ENCODE measurements around the gene ARF1.

Gene ARF1

GRCh38 chr1:228041316-228041715 is 41.2 kb upstream of the ARF1 start:
- Histone ChIP-seq H3K36me3 (ENCODE audit: control insufficient read depth, insufficient read depth, low read length) (no peaks in the 10 kb centered on the region), H3K4me1 (ENCODE audit: control insufficient read depth, insufficient read depth, low read length) (peaks cover 26% of the 10 kb centered on the region), H3K9me3 (ENCODE audit: control insufficient read depth, insufficient read depth, low read depth, low read length) (no peaks in the 10 kb centered on the region), H3K27ac (ENCODE audit: low read depth, low read length) (no peak overlapping the region), H3K9ac (ENCODE audit: low read length) (no peak overlapping the region), H3K4me3 (ENCODE audit: low read depth, low read length) (no peak overlapping the region), H3K27me3 (ENCODE audit: control insufficient read depth, insufficient read depth, low read length) (peaks cover 77% of the 10 kb centered on the region)

- Histone ChIP-seq H3K36me3 (ENCODE audit: control insufficient read depth, insufficient read depth, low read length) (no peaks in the 10 kb centered on the region), H3K9me3 (ENCODE audit: control insufficient read depth, insufficient read depth, low read depth, low read length) (no peaks in the 10 kb centered on the region), H3K4me1 (ENCODE audit: control insufficient read depth, insufficient read depth, low read length) (peaks cover 18% of the 10 kb centered on the region), H3K9ac (ENCODE audit: low read length) (no peak overlapping the region), H3K27ac (ENCODE audit: low read depth, low read length) (no peak overlapping the region), H3K4me3 (ENCODE audit: low read depth, low read length) (no peak overlapping the region), H3K27me3 (ENCODE audit: control insufficient read depth, insufficient read depth, low read length) (peaks cover 65% of the 10 kb centered on the region)
Observed at GRCh38 chr1:228042508-228042907, 40.0 kb upstream of the ARF1 start.

- peaks cover 57% of the 10 kb centered on the region for H3K27me3 ChIP-seq (ENCODE audit: control insufficient read depth, insufficient read depth, low read length)
- no peak overlapping the region for H3K27ac ChIP-seq (ENCODE audit: low read depth, low read length)
- H3K4me1 ChIP-seq (ENCODE audit: control insufficient read depth, insufficient read depth, low read length): peaks cover 15% of the 10 kb centered on the region
- no peaks in the 10 kb centered on the region for H3K36me3 ChIP-seq (ENCODE audit: control insufficient read depth, insufficient read depth, low read length)
- no peak overlapping the region for H3K4me3 ChIP-seq (ENCODE audit: low read depth, low read length)
- H3K9ac ChIP-seq (ENCODE audit: low read length): no peak overlapping the region
- no peaks in the 10 kb centered on the region for H3K9me3 ChIP-seq (ENCODE audit: control insufficient read depth, insufficient read depth, low read depth, low read length)
Observed at GRCh38 chr1:228043281-228043848, 39.1 kb upstream of the ARF1 start.

- Histone ChIP-seq H3K9ac (ENCODE audit: low read length) (no peak overlapping the region), H3K36me3 (ENCODE audit: control insufficient read depth, insufficient read depth, low read length) (no peaks in the 10 kb centered on the region), H3K4me3 (ENCODE audit: low read depth, low read length) (no peak overlapping the region), H3K4me1 (ENCODE audit: control insufficient read depth, insufficient read depth, low read length) (peaks cover 12% of the 10 kb centered on the region; the same call in 1 of the 2 replicates), H3K9me3 (ENCODE audit: control insufficient read depth, insufficient read depth, low read depth, low read length) (no peaks in the 10 kb centered on the region), H3K27ac (ENCODE audit: low read depth, low read length) (no peak overlapping the region), H3K27me3 (ENCODE audit: control insufficient read depth, insufficient read depth, low read length) (peaks cover 51% of the 10 kb centered on the region)
Observed at GRCh38 chr1:228044961-228045360, 37.5 kb upstream of the ARF1 start.

GRCh38 chr1:228045405-228045804 is 37.1 kb upstream of the ARF1 start:
- H3K9ac ChIP-seq (ENCODE audit: low read length): no peak overlapping the region
- H3K9me3 ChIP-seq (ENCODE audit: control insufficient read depth, insufficient read depth, low read depth, low read length): no peaks in the 10 kb centered on the region
- H3K36me3 ChIP-seq (ENCODE audit: control insufficient read depth, insufficient read depth, low read length): no peaks in the 10 kb centered on the region
- H3K4me3 ChIP-seq (ENCODE audit: low read depth, low read length): no peak overlapping the region
- H3K27me3 ChIP-seq (ENCODE audit: control insufficient read depth, insufficient read depth, low read length): peaks cover 50% of the 10 kb centered on the region
- no peak overlapping the region for H3K27ac ChIP-seq (ENCODE audit: low read depth, low read length)
- peaks cover 12% of the 10 kb centered on the region; the same call in 1 of the 2 replicates for H3K4me1 ChIP-seq (ENCODE audit: control insufficient read depth, insufficient read depth, low read length)

GRCh38 chr1:228045871-228046270 is 36.6 kb upstream of the ARF1 start:
- H3K4me1 ChIP-seq (ENCODE audit: control insufficient read depth, insufficient read depth, low read length): peaks cover 12% of the 10 kb centered on the region; the same call in 1 of the 2 replicates
- no peak overlapping the region for H3K27ac ChIP-seq (ENCODE audit: low read depth, low read length)
- peaks cover 54% of the 10 kb centered on the region for H3K27me3 ChIP-seq (ENCODE audit: control insufficient read depth, insufficient read depth, low read length)
- H3K4me3 ChIP-seq (ENCODE audit: low read depth, low read length): no peak overlapping the region
- no peaks in the 10 kb centered on the region for H3K9me3 ChIP-seq (ENCODE audit: control insufficient read depth, insufficient read depth, low read depth, low read length)
- H3K36me3 ChIP-seq (ENCODE audit: control insufficient read depth, insufficient read depth, low read length): no peaks in the 10 kb centered on the region
- no peak overlapping the region for H3K9ac ChIP-seq (ENCODE audit: low read length)

- Histone ChIP-seq H3K4me3 (ENCODE audit: low read depth, low read length) (no peak overlapping the region), H3K36me3 (ENCODE audit: control insufficient read depth, insufficient read depth, low read length) (no peaks in the 10 kb centered on the region), H3K9me3 (ENCODE audit: control insufficient read depth, insufficient read depth, low read depth, low read length) (no peaks in the 10 kb centered on the region), H3K27ac (ENCODE audit: low read depth, low read length) (no peak overlapping the region), H3K27me3 (ENCODE audit: control insufficient read depth, insufficient read depth, low read length) (peaks cover 54% of the 10 kb centered on the region), H3K4me1 (ENCODE audit: control insufficient read depth, insufficient read depth, low read length) (peaks cover 12% of the 10 kb centered on the region; the same call in 1 of the 2 replicates), H3K9ac (ENCODE audit: low read length) (no peak overlapping the region)
Observed at GRCh38 chr1:228046421-228047182, 35.9 kb upstream of the ARF1 start.

GRCh38 chr1:228047183-228047466 is 35.4 kb upstream of the ARF1 start:
- H3K9ac ChIP-seq (ENCODE audit: low read length): no peak overlapping the region
- H3K4me3 ChIP-seq (ENCODE audit: low read depth, low read length): no peak overlapping the region
- peaks cover 55% of the 10 kb centered on the region for H3K27me3 ChIP-seq (ENCODE audit: control insufficient read depth, insufficient read depth, low read length)
- H3K4me1 ChIP-seq (ENCODE audit: control insufficient read depth, insufficient read depth, low read length): peaks cover 12% of the 10 kb centered on the region; the same call in 1 of the 2 replicates
- H3K27ac ChIP-seq (ENCODE audit: low read depth, low read length): no peak overlapping the region
- H3K36me3 ChIP-seq (ENCODE audit: control insufficient read depth, insufficient read depth, low read length): no peaks in the 10 kb centered on the region
- no peaks in the 10 kb centered on the region for H3K9me3 ChIP-seq (ENCODE audit: control insufficient read depth, insufficient read depth, low read depth, low read length)

GRCh38 chr1:228048120-228048519 is 34.4 kb upstream of the ARF1 start:
- H3K4me1 ChIP-seq (ENCODE audit: control insufficient read depth, insufficient read depth, low read length): peaks cover 12% of the 10 kb centered on the region; the same call in 1 of the 2 replicates
- no peak overlapping the region for H3K27ac ChIP-seq (ENCODE audit: low read depth, low read length)
- no peaks in the 10 kb centered on the region for H3K9me3 ChIP-seq (ENCODE audit: control insufficient read depth, insufficient read depth, low read depth, low read length)
- H3K27me3 ChIP-seq (ENCODE audit: control insufficient read depth, insufficient read depth, low read length): peaks cover 53% of the 10 kb centered on the region
- no peak overlapping the region for H3K9ac ChIP-seq (ENCODE audit: low read length)
- H3K36me3 ChIP-seq (ENCODE audit: control insufficient read depth, insufficient read depth, low read length): no peaks in the 10 kb centered on the region
- no peak overlapping the region for H3K4me3 ChIP-seq (ENCODE audit: low read depth, low read length)

GRCh38 chr1:228048659-228049298 is 33.7 kb upstream of the ARF1 start:
- Histone ChIP-seq H3K36me3 (ENCODE audit: control insufficient read depth, insufficient read depth, low read length) (no peaks in the 10 kb centered on the region), H3K4me3 (ENCODE audit: low read depth, low read length) (no peak overlapping the region), H3K9me3 (ENCODE audit: control insufficient read depth, insufficient read depth, low read depth, low read length) (no peaks in the 10 kb centered on the region), H3K27ac (ENCODE audit: low read depth, low read length) (no peak overlapping the region), H3K9ac (ENCODE audit: low read length) (no peak overlapping the region), H3K4me1 (ENCODE audit: control insufficient read depth, insufficient read depth, low read length) (peaks cover 12% of the 10 kb centered on the region; the same call in 1 of the 2 replicates), H3K27me3 (ENCODE audit: control insufficient read depth, insufficient read depth, low read length) (peaks cover 56% of the 10 kb centered on the region)

- H3K9me3 ChIP-seq (ENCODE audit: control insufficient read depth, insufficient read depth, low read depth, low read length): no peaks in the 10 kb centered on the region
- H3K27me3 ChIP-seq (ENCODE audit: control insufficient read depth, insufficient read depth, low read length): peaks cover 55% of the 10 kb centered on the region
- H3K9ac ChIP-seq (ENCODE audit: low read length): no peak overlapping the region
- H3K36me3 ChIP-seq (ENCODE audit: control insufficient read depth, insufficient read depth, low read length): no peaks in the 10 kb centered on the region
- no peak overlapping the region for H3K4me3 ChIP-seq (ENCODE audit: low read depth, low read length)
- peaks cover 5% of the 10 kb centered on the region; the same call in 1 of the 2 replicates for H3K4me1 ChIP-seq (ENCODE audit: control insufficient read depth, insufficient read depth, low read length)
- H3K27ac ChIP-seq (ENCODE audit: low read depth, low read length): no peak overlapping the region
Observed at GRCh38 chr1:228050571-228051231, 31.8 kb upstream of the ARF1 start.

Measured in HUES6 (cell line).